GM12878 (cell line): ENCODE results near the gene TBCD. TPM values are rescaled to one million over a fixed set of nuclear protein-coding genes. Genes with fewer than 3 reads are reported as not detected.

Experiments
- ATAC-seq: fragments of 200-7000 bp; cut with Tn5 transposase; 3 replicates; pipeline ENCODE4 v1.9.1; 2020; ENCODE audit warnings: mild to moderate bottlenecking, moderate library complexity
- BruUV-seq: library from RNA; stranded (reverse); fragments of 400-500 nt; replicated peaks from 2 replicates; lab custom pipeline; 2021; lab: Mats Ljungman, UMichigan
- CTCF ChIA-PET: fragments of 300-600 bp; sonication (Branson Sonifier 250); formaldehyde crosslinking; extraction: SDS; loops from one replicate; lab custom pipeline; 2021; ENCODE audit warnings: inconsistent platforms; lab: Yijun Ruan, JAX
- POLR2A ChIA-PET: fragments of 350-600 bp; formaldehyde crosslinking; extraction: SDS; loops from one replicate; lab custom pipeline; 2021; ENCODE audit warnings: inconsistent platforms; lab: Charles Lee
- RAD21 ChIA-PET: fragments of 300-600 bp; sonication (Branson Sonifier 250); formaldehyde crosslinking; loops from one replicate; lab custom pipeline; 2023; ENCODE audit warnings: antibody characterized with exemption; ENCODE audit not compliant: unreplicated experiment; lab: Charles Lee
- SMC1A ChIA-PET: fragments of 300-600 bp; sonication (Branson Sonifier 250); formaldehyde crosslinking; loops from one replicate; lab custom pipeline; 2023; ENCODE audit not compliant: unreplicated experiment, uncharacterized antibody; lab: Charles Lee
- DNase-seq: peaks from one replicate; pipeline ENCODE4 v3.0.0-alpha.2; 2011; ENCODE audit warnings: low read depth, low spot score
- FAIRE-seq: peaks from 3 replicates; lab custom pipeline; 2011; peaks lifted over from hg19 to GRCh38; lab: Jason Lieb, UNC
- H2AFZ ChIP-seq: 2 replicates; pipeline ENCODE4 v1.6.0; 2011; ENCODE audit warnings: low read depth, low read length, control low read depth; ENCODE audit not compliant: control insufficient read depth
- H3K27ac ChIP-seq: 2 replicates; pipeline ENCODE4 v1.5.1; 2011; ENCODE audit warnings: control low read depth; ENCODE audit not compliant: control insufficient read depth, insufficient read depth
- H3K27me3 ChIP-seq, 2 experiments: replicated peaks in 1 of 2; 2 replicates each; pipeline versions ENCODE4 v1.6.0 to v1.6.1; 2011; ENCODE audit warnings: low read length in 1 of 2; ENCODE audit not compliant: control insufficient read depth in 2 of 2, insufficient read depth in 2 of 2
- H3K36me3 ChIP-seq, 2 experiments: 2 replicates each; pipeline ENCODE4 v1.5.1; 2011; ENCODE audit warnings: low read length in 1 of 2; ENCODE audit not compliant: control insufficient read depth in 2 of 2, insufficient read depth in 2 of 2
- H3K4me1 ChIP-seq: 2 replicates; pipeline ENCODE4 v1.6.1; 2011; ENCODE audit warnings: mild to moderate bottlenecking, low read length, moderate library complexity, mixed read lengths; ENCODE audit not compliant: control insufficient read depth, insufficient read depth
- H3K4me2 ChIP-seq: 2 replicates; pipeline ENCODE4 v1.6.0; 2011; ENCODE audit warnings: control low read depth; ENCODE audit not compliant: control insufficient read depth, insufficient read depth
- H3K4me3 ChIP-seq: fragments of 200-600 bp; sonication (generic); 2 replicates; pipeline ENCODE4 v1.5.1; 2016
- H3K79me2 ChIP-seq: 2 replicates; pipeline ENCODE4 v1.6.0; 2011; ENCODE audit warnings: low read length; ENCODE audit not compliant: control insufficient read depth, insufficient read depth
- H3K9ac ChIP-seq: 2 replicates; pipeline ENCODE4 v1.8.0; 2011; ENCODE audit warnings: low read length, control low read depth, mixed read lengths; ENCODE audit not compliant: control insufficient read depth, insufficient read depth
- H3K9me3 ChIP-seq: replicated peaks from 3 replicates; pipeline ENCODE4 v1.5.1; 2011; ENCODE audit warnings: mild to moderate bottlenecking, low read length; ENCODE audit not compliant: control insufficient read depth, insufficient read depth
- H4K20me1 ChIP-seq: 2 replicates; pipeline ENCODE4 v1.6.0; 2011; ENCODE audit not compliant: control insufficient read depth, insufficient read depth
- CEBPZ ChIP-seq: fragments of 150-350 bp; IDR thresholded peaks from 2 replicates; pipeline ENCODE4 v1.6.1; 2016; ENCODE audit warnings: low read depth, low read length
- CHD4 ChIP-seq: fragments of 200-600 bp; sonication (generic); IDR thresholded peaks from 2 replicates; pipeline ENCODE4 v1.6.1; 2016; ENCODE audit warnings: mild to moderate bottlenecking
- IRF3 ChIP-seq: fragments of 450-650 bp; IDR thresholded peaks from 2 replicates; pipeline ENCODE4 v1.6.1; 2014; ENCODE audit warnings: mild to moderate bottlenecking
- JUND ChIP-seq: IDR thresholded peaks from 2 replicates; pipeline ENCODE4 v1.6.1; 2012; ENCODE audit warnings: low read depth, mild to moderate bottlenecking, low read length, improper control_type of control experiment, moderate library complexity
- NR2C2 ChIP-seq: IDR thresholded peaks from 2 replicates; pipeline ENCODE4 v1.6.1; 2011; ENCODE audit warnings: borderline replicate concordance, low read depth; ENCODE audit not compliant: control insufficient read depth, insufficient read length
- NRF1 ChIP-seq: conservative IDR thresholded peaks from 2 replicates; pipeline ENCODE4 v1.6.1; 2011; ENCODE audit warnings: mild to moderate bottlenecking, low read depth, low read length, improper control_type of control experiment
- PML ChIP-seq: IDR thresholded peaks from 2 replicates; pipeline ENCODE4 v1.6.1; 2012; ENCODE audit warnings: low read length, inconsistent platforms
- RAD21 ChIP-seq: IDR thresholded peaks from 2 replicates; pipeline ENCODE4 v1.6.1; 2011; ENCODE audit warnings: mild to moderate bottlenecking, low read depth, low read length, moderate library complexity; ENCODE audit not compliant: insufficient read depth
- REST ChIP-seq: IDR thresholded peaks from 2 replicates; pipeline ENCODE4 v1.6.1; 2012; ENCODE audit warnings: mild to moderate bottlenecking, low read depth, low read length
- SIX5 ChIP-seq: IDR thresholded peaks from 2 replicates; pipeline ENCODE4 v1.6.1; 2011; ENCODE audit warnings: mild to moderate bottlenecking, low read depth, low read length, moderate library complexity; ENCODE audit not compliant: severe bottlenecking
- SMAD1 ChIP-seq: fragments of 450-650 bp; IDR thresholded peaks from 2 replicates; pipeline ENCODE4 v1.6.1; 2018; ENCODE audit warnings: mild to moderate bottlenecking, low read depth; ENCODE audit not compliant: partially characterized antibody
- USF2 ChIP-seq: IDR thresholded peaks from 2 replicates; pipeline ENCODE4 v1.6.1; 2011; ENCODE audit warnings: low read depth, low read length, improper control_type of control experiment, borderline replicate concordance
- ZNF217 ChIP-seq: fragments of 450-650 bp; IDR thresholded peaks from 2 replicates; pipeline ENCODE4 v1.6.1; 2017; ENCODE audit warnings: antibody characterized with exemption, mild to moderate bottlenecking
- WGBS: methylation state at CpG from one replicate; pipeline ENCODE4 v1.1.6; 2016; ENCODE audit warnings: low lambda C conversion rate; ENCODE audit not compliant: insufficient replicate concordance, insufficient coverage; ENCODE audit errors: missing lambda C conversion rate; 5-methylcytosine and 5-hydroxymethylcytosine counted together
- in situ Hi-C: fragments of 300-500 bp; cut with MboI; formaldehyde crosslinking; loops from 9 replicates; pipeline ENCODE4 v1.14.3; 2018; ENCODE audit warnings: mixed read lengths
- intact Hi-C: fragments of 100-400 bp; cut with micrococcal nuclease; formaldehyde crosslinking; loops from one replicate; pipeline ENCODE4 v1.14.2; 2022; ENCODE audit not compliant: unreplicated experiment
- polyA plus RNA-seq, 11 experiments: library from polyadenylated mRNA; depleted of rRNA in 4 of 11; unstranded in 6 of 11; stranded (reverse) in 5 of 11; fragments of >200 nt; fragmentation: Nextera tagmentation in 4 of 11; fragmentation: Illumina TruSeq in 1 of 11; extraction: Ambion mirVana in 4 of 11; extraction: Trizol in 1 of 11; gene quantifications; 1 replicate in 1 of 11; 2 replicates in 10 of 11; pipeline versions ENCODE4 v1.2.1 to v1.2.3, GENCODE V29; 2011 to 2016; ENCODE audit warnings: inconsistent platforms in 2 of 11, missing spikeins in 2 of 11, low read depth in 1 of 11
- total RNA-seq, 4 experiments: library from RNA; depleted of rRNA in 3 of 4; stranded (reverse); fragments of >200 nt in 3 of 4; fragmentation: Illumina TruSeq in 1 of 4; extraction: Trizol in 1 of 4; gene quantifications; 2 replicates each; pipeline versions ENCODE4 v1.2.1 to v1.2.3, GENCODE V29; 2013 to 2021

The TBCD gene
- total and polyA plus RNA-seq, 10 of the 15 experiments (the other 5 are each of a cell fraction or from before 2014, with no cell fraction given), result 10.3 to 114 (median 52.4) TPM

GRCh38 chr17:82835766-82836512 lies 84.1 kb downstream of the TBCD start:
- Histone ChIP-seq H3K4me2 (no peak overlapping the region), H3K4me1 (no peaks in the 10 kb centered on the region), H3K36me3 (peaks cover 2 to 3% of the 10 kb centered on the region in 2 experiments; a peak in 3 of 4 replicates), H3K27me3 (no peaks in the 10 kb centered on the region), H2AFZ (no peak overlapping the region), H3K9ac (no peak overlapping the region), H3K79me2 (no peaks in the 10 kb centered on the region), H3K9me3 (no peaks in the 10 kb centered on the region), H3K4me3 (no peak overlapping the region), H3K27ac (no peak overlapping the region), H4K20me1 (no peaks in the 10 kb centered on the region)
- ATAC-seq, result no peak
- 99% methylated on average over 28 of the region's 28 CpGs for WGBS
- BruUV-seq, result no TSS peak
- ChIA-PET CTCF (interaction anchor here (0.9 kb wide), 1 partner anchor 18 kb away, joined by 3 read pairs; no protein-coding TSS in a partner anchor), POLR2A (no interaction called here), SMC1A (interaction anchor here (0.8 to 2.0 kb wide), 3 partner anchors 8 to 38 kb away, joined by 3 to 4 read pairs (median 4); no protein-coding TSS in a partner anchor), RAD21 (no interaction called here)
- in situ Hi-C loops (no loop called here), intact Hi-C loops (no loop called here)
- no peak for TF ChIP-seq CEBPZ
- TF ChIP-seq PML, result no peak
- TF ChIP-seq USF2, result no peak
- TF ChIP-seq JUND, result no peak
- no peak for TF ChIP-seq REST
- no peak for TF ChIP-seq SIX5
- TF ChIP-seq RAD21, result no peak
- no peak for TF ChIP-seq CHD4
- no peak for TF ChIP-seq NR2C2
- TF ChIP-seq IRF3, result no peak
- no peak for TF ChIP-seq NRF1
- no peak for TF ChIP-seq ZNF217
- TF ChIP-seq SMAD1, result no peak
- FAIRE-seq, result no peak
- no peak for DNase-seq
